MM.1S (cell line): ENCODE results near the gene DCP1B.

Experiments used
- EZH2 ChIP-seq: fragments of 300-600 bp; sonication (generic); optimal IDR thresholded peaks from 2 replicates; pipeline ENCODE3; 2017; ENCODE audit warnings: low read depth, mild to moderate bottlenecking, antibody characterized with exemption, low read length, mixed read lengths
- TF ChIP-seq, protein P1 (sequence below): fragments of 300-600 bp; sonication (generic); IDR thresholded peaks from 2 replicates; pipeline ENCODE4 v1.5.1; 2016; ENCODE audit warnings: antibody characterized with exemption, low read length, mixed read lengths

- TF ChIP-seq EZH2, result no peak
- TF ChIP-seq, protein P1, sequence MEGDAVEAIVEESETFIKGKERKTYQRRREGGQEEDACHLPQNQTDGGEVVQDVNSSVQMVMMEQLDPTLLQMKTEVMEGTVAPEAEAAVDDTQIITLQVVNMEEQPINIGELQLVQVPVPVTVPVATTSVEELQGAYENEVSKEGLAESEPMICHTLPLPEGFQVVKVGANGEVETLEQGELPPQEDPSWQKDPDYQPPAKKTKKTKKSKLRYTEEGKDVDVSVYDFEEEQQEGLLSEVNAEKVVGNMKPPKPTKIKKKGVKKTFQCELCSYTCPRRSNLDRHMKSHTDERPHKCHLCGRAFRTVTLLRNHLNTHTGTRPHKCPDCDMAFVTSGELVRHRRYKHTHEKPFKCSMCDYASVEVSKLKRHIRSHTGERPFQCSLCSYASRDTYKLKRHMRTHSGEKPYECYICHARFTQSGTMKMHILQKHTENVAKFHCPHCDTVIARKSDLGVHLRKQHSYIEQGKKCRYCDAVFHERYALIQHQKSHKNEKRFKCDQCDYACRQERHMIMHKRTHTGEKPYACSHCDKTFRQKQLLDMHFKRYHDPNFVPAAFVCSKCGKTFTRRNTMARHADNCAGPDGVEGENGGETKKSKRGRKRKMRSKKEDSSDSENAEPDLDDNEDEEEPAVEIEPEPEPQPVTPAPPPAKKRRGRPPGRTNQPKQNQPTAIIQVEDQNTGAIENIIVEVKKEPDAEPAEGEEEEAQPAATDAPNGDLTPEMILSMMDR, result no peak
Measured at GRCh38 chr12:1907652-1908611, 96.3 kb downstream of the DCP1B start.
